Measurements from ENCODE around the gene ABCA7. TPM values are rescaled to one million over a fixed set of nuclear protein-coding genes. Genes with fewer than 3 reads are reported as not detected.

The ABCA7 gene
- total and polyA plus RNA-seq, 2 experiments from 2014 or later, result 17.8 to 26.8 TPM

DNA sequence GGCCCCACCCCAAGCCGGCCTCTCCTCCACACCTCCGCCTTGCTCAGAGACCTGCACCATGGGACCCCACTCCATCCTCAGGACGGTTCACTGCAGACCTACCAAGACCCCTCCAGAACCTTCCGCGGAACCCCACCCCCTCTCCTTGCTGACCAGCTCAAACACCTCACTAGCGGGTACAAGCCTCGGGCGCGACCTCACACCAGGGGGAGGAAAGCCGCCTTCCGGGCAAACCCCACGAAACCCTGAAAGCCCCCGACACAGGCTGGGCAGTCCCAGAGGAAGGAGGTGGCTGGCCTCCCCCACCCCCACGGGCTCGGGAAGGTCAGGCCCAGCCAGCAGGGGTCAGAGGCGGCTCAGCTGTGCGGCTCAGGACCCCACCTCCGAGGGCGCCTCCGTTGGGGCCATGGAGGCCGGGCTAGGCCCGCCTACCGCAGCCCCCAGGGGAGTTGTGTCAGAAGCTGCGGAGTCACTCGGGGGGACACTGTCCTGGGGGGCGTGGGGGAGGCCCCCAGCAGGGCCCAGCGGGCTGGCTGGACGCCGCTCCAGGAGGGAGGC, 29.8 kb upstream of the ABCA7 start:
- no peak overlapping the region for H3K4me2 ChIP-seq
- 94% methylated on average over 22 of the region's 29 CpGs for WGBS (ENCODE audit: low lambda C conversion rate, missing lambda C conversion rate)
- H3K4me3 ChIP-seq, result no peak overlapping the region
- no peak overlapping the region for H2AFZ ChIP-seq
- TF ChIP-seq EZH2 (IDR thresholded peaks at IDR 0.05; ENCODE audit: borderline replicate concordance) (no peak), EZH2phosphoT487 (IDR thresholded peaks at IDR 0.05; ENCODE audit: low read depth, severe bottlenecking, unreplicated experiment) (no peak)
- TF ChIP-seq, protein P1, sequence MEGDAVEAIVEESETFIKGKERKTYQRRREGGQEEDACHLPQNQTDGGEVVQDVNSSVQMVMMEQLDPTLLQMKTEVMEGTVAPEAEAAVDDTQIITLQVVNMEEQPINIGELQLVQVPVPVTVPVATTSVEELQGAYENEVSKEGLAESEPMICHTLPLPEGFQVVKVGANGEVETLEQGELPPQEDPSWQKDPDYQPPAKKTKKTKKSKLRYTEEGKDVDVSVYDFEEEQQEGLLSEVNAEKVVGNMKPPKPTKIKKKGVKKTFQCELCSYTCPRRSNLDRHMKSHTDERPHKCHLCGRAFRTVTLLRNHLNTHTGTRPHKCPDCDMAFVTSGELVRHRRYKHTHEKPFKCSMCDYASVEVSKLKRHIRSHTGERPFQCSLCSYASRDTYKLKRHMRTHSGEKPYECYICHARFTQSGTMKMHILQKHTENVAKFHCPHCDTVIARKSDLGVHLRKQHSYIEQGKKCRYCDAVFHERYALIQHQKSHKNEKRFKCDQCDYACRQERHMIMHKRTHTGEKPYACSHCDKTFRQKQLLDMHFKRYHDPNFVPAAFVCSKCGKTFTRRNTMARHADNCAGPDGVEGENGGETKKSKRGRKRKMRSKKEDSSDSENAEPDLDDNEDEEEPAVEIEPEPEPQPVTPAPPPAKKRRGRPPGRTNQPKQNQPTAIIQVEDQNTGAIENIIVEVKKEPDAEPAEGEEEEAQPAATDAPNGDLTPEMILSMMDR (IDR thresholded peaks at IDR 0.05; ENCODE audit: poor library complexity), result no peak
- H4K20me1 ChIP-seq (ENCODE audit: insufficient read depth, poor library complexity, severe bottlenecking), result peaks cover 10% of the 10 kb centered on the region
- no peak for DNase-seq (ENCODE audit: low spot score)
- no peaks in the 10 kb centered on the region for H3K4me1 ChIP-seq (ENCODE audit: insufficient read depth)
- H3K9me2 ChIP-seq (replicated peaks; ENCODE audit: insufficient read depth), result no peaks in the 10 kb centered on the region
- no peaks in the 10 kb centered on the region for H3K9me3 ChIP-seq (ENCODE audit: low read depth)
- peaks cover 18% of the 10 kb centered on the region for H3K79me2 ChIP-seq
- no peaks in the 10 kb centered on the region for H3K36me3 ChIP-seq (replicated peaks; ENCODE audit: insufficient read depth, low read depth)
- no peak overlapping the region for H3K27ac ChIP-seq
- H3K27me3 ChIP-seq, result no peaks in the 10 kb centered on the region

DNA sequence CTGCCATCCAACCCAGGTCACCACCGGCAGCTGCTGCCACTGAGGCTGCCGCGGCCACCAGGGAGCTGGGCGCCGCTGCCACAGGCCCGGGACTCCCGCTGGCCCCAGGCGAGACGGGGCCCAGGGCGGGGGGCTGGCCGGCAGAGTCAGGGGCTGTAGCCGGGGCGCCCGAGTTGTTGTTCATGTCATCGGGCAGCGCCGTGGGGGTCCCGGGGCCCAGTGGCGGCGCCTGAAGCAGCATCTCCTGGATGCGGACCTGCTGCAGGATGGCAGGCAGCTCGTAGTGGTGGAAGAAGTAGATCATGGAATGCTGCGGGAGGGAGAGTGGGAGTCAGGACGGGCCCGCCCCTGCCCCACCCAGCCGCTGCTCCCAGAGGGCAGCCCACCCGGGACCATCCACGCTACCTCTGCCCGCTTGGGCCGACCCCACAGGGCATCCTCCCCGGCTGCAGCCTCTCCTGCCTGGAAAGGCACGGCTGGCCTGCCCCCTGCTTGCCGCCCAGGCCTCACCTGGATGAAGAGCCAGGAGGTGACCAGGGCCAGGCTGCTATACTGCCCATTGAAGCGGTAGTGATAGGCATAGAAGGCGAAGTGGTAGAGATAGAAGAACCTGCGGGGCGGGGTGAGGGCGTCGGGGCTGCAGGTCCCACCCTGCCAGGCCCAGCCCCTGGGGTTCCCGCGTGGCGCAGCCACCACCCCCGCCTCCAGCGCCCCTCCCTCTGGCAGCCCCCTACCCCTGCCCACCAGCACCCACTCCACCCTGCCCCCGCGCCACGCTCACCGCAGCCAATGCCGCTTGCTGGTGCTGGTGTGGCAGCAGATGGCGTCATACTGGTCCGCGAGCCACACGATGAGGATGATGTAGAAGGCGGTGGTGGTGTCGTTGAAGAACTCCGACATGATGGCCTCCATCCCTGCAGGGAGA, 29.1 kb upstream of the ABCA7 start:
- Histone ChIP-seq H3K36me3 (replicated peaks; ENCODE audit: insufficient read depth, low read depth) (no peaks in the 10 kb centered on the region), H3K4me1 (ENCODE audit: insufficient read depth) (peaks cover 4% of the 10 kb centered on the region), H3K9me3 (ENCODE audit: low read depth) (no peaks in the 10 kb centered on the region), H2AFZ (no peak overlapping the region), H3K4me2 (no peak overlapping the region), H3K27ac (no peak overlapping the region), H4K20me1 (ENCODE audit: insufficient read depth, poor library complexity, severe bottlenecking) (peaks cover 18% of the 10 kb centered on the region), H3K9me2 (replicated peaks; ENCODE audit: insufficient read depth) (no peaks in the 10 kb centered on the region), H3K79me2 (peaks cover 25% of the 10 kb centered on the region), H3K27me3 (no peaks in the 10 kb centered on the region), H3K4me3 (no peak overlapping the region)
- TF ChIP-seq, protein P1 (IDR thresholded peaks at IDR 0.05; ENCODE audit: poor library complexity), result no peak
- DNase-seq (ENCODE audit: low spot score), result no peak
- 98% methylated on average over 38 of the region's 56 CpGs for WGBS (ENCODE audit: low lambda C conversion rate, missing lambda C conversion rate)

DNA sequence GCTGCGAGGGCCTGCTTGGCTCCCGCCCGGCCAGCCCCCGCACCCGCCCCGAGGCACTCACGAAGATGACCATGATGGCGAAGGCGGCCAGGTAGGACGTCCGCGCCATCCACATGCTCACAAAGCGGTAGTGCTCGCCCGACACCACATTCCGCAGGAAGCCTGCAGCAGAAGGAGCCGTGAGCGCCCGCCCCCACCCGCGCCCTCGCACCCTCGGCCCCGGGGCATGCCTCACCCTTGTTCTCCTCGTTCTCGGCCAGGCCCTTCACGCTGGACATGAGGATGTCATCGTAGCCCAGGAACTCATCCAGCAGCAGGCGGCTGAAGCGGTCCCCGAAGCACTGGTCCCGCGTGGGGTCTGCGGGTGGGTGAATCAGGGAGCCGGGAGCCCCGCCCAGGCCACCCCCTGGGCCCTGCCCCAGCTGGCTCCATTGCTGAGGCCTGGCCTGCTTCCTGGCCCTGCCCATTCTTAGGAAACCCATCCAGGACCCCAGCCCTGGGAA, 28.0 kb upstream of the ABCA7 start:
- Histone ChIP-seq H3K27me3 (no peaks in the 10 kb centered on the region), H3K36me3 (replicated peaks; ENCODE audit: insufficient read depth, low read depth) (no peaks in the 10 kb centered on the region), H3K9me3 (ENCODE audit: low read depth) (no peaks in the 10 kb centered on the region), H3K27ac (no peak overlapping the region), H3K4me2 (no peak overlapping the region), H3K79me2 (peaks cover 36% of the 10 kb centered on the region), H3K4me1 (ENCODE audit: insufficient read depth) (peaks cover 12% of the 10 kb centered on the region), H3K9me2 (replicated peaks; ENCODE audit: insufficient read depth) (no peaks in the 10 kb centered on the region), H3K4me3 (no peak overlapping the region), H4K20me1 (ENCODE audit: insufficient read depth, poor library complexity, severe bottlenecking) (peaks cover 28% of the 10 kb centered on the region), H2AFZ (no peak overlapping the region)
- TF ChIP-seq, protein P1 (IDR thresholded peaks at IDR 0.05; ENCODE audit: poor library complexity), result no peak
- no peak for TF ChIP-seq EZH2 (IDR thresholded peaks at IDR 0.05; ENCODE audit: borderline replicate concordance)
- TF ChIP-seq EZH2phosphoT487 (IDR thresholded peaks at IDR 0.05; ENCODE audit: low read depth, severe bottlenecking, unreplicated experiment), result no peak
- no peak for DNase-seq (ENCODE audit: low spot score)
- WGBS (ENCODE audit: low lambda C conversion rate, missing lambda C conversion rate), result 95% methylated on average over 24 of the region's 36 CpGs

Data from hepatocyte (in vitro differentiated cells).